Neutrophil (primary cell): ENCODE results near the gene LIFR.
A peak's percentile ranks its signal among the peaks of the same experiment; 100 is the strongest.

Experiments
- H3K27ac ChIP-seq: fragments of 200-600 bp; sonication (generic); 2 replicates; pipeline ENCODE4 v1.5.1; 2016; ENCODE audit warnings: mild to moderate bottlenecking, moderate library complexity
- H3K27me3 ChIP-seq: fragments of 200-600 bp; sonication (generic); 2 replicates; pipeline ENCODE4 v1.6.0; 2016; ENCODE audit warnings: mild to moderate bottlenecking
- H3K36me3 ChIP-seq: fragments of 200-600 bp; sonication (generic); 2 replicates; pipeline ENCODE4 v1.5.1; 2017
- H3K4me1 ChIP-seq, 2 experiments: fragments of 200-600 bp in 1 of 2; sonication (generic) in 1 of 2; 1 replicate in 1 of 2; 2 replicates in 1 of 2; pipeline versions ENCODE4 v1.5.1 to v1.6.1; 2013 to 2016; ENCODE audit warnings: low read depth in 1 of 2, low read length in 1 of 2, mild to moderate bottlenecking in 1 of 2, moderate library complexity in 1 of 2; ENCODE audit not compliant: control insufficient read depth in 1 of 2, insufficient read depth in 1 of 2
- H3K4me3 ChIP-seq, 2 experiments: fragments of 200-600 bp in 1 of 2; sonication (generic) in 1 of 2; 1 replicate in 1 of 2; 2 replicates in 1 of 2; pipeline ENCODE4 v1.5.1; 2013 to 2016; ENCODE audit warnings: low read depth in 1 of 2, low read length in 1 of 2, mild to moderate bottlenecking in 1 of 2, moderate library complexity in 1 of 2
- H3K9me3 ChIP-seq: fragments of 200-600 bp; sonication (generic); 2 replicates; pipeline ENCODE4 v1.5.1; 2016
- TF ChIP-seq, protein P1 (sequence below): fragments of 200-600 bp; sonication (generic); IDR thresholded peaks from 2 replicates; pipeline ENCODE4 v1.5.1; 2016; ENCODE audit warnings: antibody characterized with exemption

LIFR gene, protein sequence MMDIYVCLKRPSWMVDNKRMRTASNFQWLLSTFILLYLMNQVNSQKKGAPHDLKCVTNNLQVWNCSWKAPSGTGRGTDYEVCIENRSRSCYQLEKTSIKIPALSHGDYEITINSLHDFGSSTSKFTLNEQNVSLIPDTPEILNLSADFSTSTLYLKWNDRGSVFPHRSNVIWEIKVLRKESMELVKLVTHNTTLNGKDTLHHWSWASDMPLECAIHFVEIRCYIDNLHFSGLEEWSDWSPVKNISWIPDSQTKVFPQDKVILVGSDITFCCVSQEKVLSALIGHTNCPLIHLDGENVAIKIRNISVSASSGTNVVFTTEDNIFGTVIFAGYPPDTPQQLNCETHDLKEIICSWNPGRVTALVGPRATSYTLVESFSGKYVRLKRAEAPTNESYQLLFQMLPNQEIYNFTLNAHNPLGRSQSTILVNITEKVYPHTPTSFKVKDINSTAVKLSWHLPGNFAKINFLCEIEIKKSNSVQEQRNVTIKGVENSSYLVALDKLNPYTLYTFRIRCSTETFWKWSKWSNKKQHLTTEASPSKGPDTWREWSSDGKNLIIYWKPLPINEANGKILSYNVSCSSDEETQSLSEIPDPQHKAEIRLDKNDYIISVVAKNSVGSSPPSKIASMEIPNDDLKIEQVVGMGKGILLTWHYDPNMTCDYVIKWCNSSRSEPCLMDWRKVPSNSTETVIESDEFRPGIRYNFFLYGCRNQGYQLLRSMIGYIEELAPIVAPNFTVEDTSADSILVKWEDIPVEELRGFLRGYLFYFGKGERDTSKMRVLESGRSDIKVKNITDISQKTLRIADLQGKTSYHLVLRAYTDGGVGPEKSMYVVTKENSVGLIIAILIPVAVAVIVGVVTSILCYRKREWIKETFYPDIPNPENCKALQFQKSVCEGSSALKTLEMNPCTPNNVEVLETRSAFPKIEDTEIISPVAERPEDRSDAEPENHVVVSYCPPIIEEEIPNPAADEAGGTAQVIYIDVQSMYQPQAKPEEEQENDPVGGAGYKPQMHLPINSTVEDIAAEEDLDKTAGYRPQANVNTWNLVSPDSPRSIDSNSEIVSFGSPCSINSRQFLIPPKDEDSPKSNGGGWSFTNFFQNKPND

GRCh38 chr5:38556599-38557307, at the start of gene LIFR:
Gene LIFR (minus strand): TSS chr5:38556646. CDS start chr5:38530647, 25,999 bp downstream.
- no peaks in the 10 kb centered on the region for H3K9me3 ChIP-seq
- H3K4me1 ChIP-seq = peaks cover 0 to 6% of the 10 kb centered on the region in 2 experiments
- H3K27me3 ChIP-seq = peaks cover 98% of the 10 kb centered on the region
- H3K27ac ChIP-seq = no peak within 1 kb of the TSS
- no peaks in the 10 kb centered on the region for H3K36me3 ChIP-seq
- TF ChIP-seq, protein P1, sequence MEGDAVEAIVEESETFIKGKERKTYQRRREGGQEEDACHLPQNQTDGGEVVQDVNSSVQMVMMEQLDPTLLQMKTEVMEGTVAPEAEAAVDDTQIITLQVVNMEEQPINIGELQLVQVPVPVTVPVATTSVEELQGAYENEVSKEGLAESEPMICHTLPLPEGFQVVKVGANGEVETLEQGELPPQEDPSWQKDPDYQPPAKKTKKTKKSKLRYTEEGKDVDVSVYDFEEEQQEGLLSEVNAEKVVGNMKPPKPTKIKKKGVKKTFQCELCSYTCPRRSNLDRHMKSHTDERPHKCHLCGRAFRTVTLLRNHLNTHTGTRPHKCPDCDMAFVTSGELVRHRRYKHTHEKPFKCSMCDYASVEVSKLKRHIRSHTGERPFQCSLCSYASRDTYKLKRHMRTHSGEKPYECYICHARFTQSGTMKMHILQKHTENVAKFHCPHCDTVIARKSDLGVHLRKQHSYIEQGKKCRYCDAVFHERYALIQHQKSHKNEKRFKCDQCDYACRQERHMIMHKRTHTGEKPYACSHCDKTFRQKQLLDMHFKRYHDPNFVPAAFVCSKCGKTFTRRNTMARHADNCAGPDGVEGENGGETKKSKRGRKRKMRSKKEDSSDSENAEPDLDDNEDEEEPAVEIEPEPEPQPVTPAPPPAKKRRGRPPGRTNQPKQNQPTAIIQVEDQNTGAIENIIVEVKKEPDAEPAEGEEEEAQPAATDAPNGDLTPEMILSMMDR = no peak
- peak within 1 kb of the TSS in 1 of 2 experiments; percentile 11 for H3K4me3 ChIP-seq

- H3K9me3 ChIP-seq = no peaks in the 10 kb centered on the region
- H3K36me3 ChIP-seq = no peaks in the 10 kb centered on the region
- no peaks in the 10 kb centered on the region for H3K27me3 ChIP-seq
- H3K27ac ChIP-seq = no peak overlapping the region
- TF ChIP-seq, protein P1 = no peak
- H3K4me1 ChIP-seq = peaks cover 0 to 4% of the 10 kb centered on the region in 2 experiments
- H3K4me3 ChIP-seq = no peak overlapping the region
Observed at GRCh38 chr5:38605610-38606009, 49.2 kb upstream of the LIFR start.

GRCh38 chr5:38603691-38604090, 47.2 kb upstream of the LIFR start:
- no peak overlapping the region for H3K4me3 ChIP-seq
- TF ChIP-seq, protein P1 = no peak
- H3K36me3 ChIP-seq = no peaks in the 10 kb centered on the region
- no peaks in the 10 kb centered on the region for H3K9me3 ChIP-seq
- no peaks in the 10 kb centered on the region for H3K27me3 ChIP-seq
- H3K27ac ChIP-seq = no peak overlapping the region
- peaks cover 0 to 10% of the 10 kb centered on the region in 2 experiments for H3K4me1 ChIP-seq

DNA sequence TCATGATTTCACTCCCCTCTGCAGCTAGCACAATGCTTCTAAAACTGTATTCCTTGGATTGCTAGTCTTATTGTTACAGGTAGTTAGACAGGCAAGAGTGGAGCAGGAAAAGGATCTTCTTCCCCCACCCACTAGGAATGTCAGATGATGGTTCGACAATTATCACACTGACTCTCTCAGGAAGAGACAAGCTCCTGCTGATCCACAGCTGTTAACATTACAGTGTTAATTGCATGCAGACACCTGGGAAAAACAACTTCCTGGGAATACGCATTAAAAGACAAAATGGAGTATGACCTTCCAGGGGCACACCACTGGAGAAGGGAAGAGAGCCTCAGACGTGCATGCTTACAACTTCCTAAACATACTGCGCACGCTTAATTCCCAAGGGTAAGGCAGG, 46.2 kb upstream of the LIFR start:
- Histone ChIP-seq H3K27ac (no peak overlapping the region), H3K27me3 (no peaks in the 10 kb centered on the region), H3K4me1 (peaks cover 0 to 10% of the 10 kb centered on the region in 2 experiments), H3K9me3 (no peaks in the 10 kb centered on the region), H3K4me3 (no peak overlapping the region), H3K36me3 (no peaks in the 10 kb centered on the region)
- TF ChIP-seq, protein P1 = no peak

- Histone ChIP-seq H3K4me3 (no peak overlapping the region), H3K27me3 (no peaks in the 10 kb centered on the region), H3K36me3 (no peaks in the 10 kb centered on the region), H3K9me3 (no peaks in the 10 kb centered on the region), H3K4me1 (peaks cover 0 to 10% of the 10 kb centered on the region in 2 experiments), H3K27ac (no peak overlapping the region)
- TF ChIP-seq, protein P1 = no peak
Observed at GRCh38 chr5:38601863-38602298, 45.4 kb upstream of the LIFR start.
